ENCODE data around the gene EML6.

DNA sequence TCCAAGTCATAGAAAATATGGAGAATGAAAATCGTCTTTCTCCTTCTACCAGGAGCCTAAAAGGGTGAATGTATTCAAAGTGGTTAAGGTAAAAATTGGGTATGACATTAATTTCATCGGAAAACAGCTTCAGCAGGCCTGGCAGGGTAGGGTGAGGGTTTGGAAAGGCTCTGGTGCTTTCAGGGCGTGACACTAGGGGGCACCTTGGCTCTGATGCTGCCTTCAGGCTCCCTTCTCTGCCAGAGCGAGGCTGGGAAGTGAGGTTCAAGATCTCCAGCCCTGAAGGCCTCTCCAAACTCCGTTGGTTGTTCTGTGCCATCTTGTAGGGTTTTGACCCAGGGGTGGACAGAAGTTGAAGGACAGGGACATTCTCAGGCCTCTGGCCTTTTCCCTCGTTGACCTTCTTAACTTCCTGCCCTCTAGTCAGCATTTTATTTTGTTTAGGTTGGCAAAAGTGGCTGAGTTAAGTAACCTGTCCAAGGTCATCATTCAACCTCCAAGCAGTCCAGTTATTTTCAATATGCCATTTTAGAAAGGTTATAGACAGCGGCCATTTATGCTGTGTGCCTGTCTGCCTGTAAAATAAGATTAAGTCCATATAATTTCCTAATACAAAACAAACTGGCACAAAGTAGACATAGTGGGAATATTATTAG is 40.3 kb downstream of the EML6 start:
- TF ChIP-seq YY1 (IDR thresholded peaks at IDR 0.05; ENCODE audit: low read depth), result no peak
- TF ChIP-seq, protein P1, sequence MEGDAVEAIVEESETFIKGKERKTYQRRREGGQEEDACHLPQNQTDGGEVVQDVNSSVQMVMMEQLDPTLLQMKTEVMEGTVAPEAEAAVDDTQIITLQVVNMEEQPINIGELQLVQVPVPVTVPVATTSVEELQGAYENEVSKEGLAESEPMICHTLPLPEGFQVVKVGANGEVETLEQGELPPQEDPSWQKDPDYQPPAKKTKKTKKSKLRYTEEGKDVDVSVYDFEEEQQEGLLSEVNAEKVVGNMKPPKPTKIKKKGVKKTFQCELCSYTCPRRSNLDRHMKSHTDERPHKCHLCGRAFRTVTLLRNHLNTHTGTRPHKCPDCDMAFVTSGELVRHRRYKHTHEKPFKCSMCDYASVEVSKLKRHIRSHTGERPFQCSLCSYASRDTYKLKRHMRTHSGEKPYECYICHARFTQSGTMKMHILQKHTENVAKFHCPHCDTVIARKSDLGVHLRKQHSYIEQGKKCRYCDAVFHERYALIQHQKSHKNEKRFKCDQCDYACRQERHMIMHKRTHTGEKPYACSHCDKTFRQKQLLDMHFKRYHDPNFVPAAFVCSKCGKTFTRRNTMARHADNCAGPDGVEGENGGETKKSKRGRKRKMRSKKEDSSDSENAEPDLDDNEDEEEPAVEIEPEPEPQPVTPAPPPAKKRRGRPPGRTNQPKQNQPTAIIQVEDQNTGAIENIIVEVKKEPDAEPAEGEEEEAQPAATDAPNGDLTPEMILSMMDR (IDR thresholded peaks at IDR 0.05), result peak; percentile 27; the same call in 1 of the 2 replicates
- TF ChIP-seq, protein P2, sequence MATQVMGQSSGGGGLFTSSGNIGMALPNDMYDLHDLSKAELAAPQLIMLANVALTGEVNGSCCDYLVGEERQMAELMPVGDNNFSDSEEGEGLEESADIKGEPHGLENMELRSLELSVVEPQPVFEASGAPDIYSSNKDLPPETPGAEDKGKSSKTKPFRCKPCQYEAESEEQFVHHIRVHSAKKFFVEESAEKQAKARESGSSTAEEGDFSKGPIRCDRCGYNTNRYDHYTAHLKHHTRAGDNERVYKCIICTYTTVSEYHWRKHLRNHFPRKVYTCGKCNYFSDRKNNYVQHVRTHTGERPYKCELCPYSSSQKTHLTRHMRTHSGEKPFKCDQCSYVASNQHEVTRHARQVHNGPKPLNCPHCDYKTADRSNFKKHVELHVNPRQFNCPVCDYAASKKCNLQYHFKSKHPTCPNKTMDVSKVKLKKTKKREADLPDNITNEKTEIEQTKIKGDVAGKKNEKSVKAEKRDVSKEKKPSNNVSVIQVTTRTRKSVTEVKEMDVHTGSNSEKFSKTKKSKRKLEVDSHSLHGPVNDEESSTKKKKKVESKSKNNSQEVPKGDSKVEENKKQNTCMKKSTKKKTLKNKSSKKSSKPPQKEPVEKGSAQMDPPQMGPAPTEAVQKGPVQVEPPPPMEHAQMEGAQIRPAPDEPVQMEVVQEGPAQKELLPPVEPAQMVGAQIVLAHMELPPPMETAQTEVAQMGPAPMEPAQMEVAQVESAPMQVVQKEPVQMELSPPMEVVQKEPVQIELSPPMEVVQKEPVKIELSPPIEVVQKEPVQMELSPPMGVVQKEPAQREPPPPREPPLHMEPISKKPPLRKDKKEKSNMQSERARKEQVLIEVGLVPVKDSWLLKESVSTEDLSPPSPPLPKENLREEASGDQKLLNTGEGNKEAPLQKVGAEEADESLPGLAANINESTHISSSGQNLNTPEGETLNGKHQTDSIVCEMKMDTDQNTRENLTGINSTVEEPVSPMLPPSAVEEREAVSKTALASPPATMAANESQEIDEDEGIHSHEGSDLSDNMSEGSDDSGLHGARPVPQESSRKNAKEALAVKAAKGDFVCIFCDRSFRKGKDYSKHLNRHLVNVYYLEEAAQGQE (IDR thresholded peaks at IDR 0.05; ENCODE audit: low read depth, low read length), result no peak
- no peak for TF ChIP-seq EZH2phosphoT487 (IDR thresholded peaks at IDR 0.05; ENCODE audit: borderline replicate concordance, low read depth)
- TF ChIP-seq, protein P3, sequence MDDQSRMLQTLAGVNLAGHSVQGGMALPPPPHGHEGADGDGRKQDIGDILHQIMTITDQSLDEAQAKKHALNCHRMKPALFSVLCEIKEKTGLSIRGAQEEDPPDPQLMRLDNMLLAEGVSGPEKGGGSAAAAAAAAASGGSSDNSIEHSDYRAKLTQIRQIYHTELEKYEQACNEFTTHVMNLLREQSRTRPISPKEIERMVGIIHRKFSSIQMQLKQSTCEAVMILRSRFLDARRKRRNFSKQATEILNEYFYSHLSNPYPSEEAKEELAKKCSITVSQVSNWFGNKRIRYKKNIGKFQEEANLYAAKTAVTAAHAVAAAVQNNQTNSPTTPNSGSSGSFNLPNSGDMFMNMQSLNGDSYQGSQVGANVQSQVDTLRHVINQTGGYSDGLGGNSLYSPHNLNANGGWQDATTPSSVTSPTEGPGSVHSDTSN (IDR thresholded peaks at IDR 0.05), result no peak
- no peak for TF ChIP-seq EP300 (IDR thresholded peaks at IDR 0.05; ENCODE audit: borderline replicate concordance in 1 of 2, low read depth in 1 of 2, low read length in 1 of 2)
- TF ChIP-seq RFX5 (IDR thresholded peaks at IDR 0.05; ENCODE audit: low read length), result no peak

Measured in SK-N-SH (cell line).